Astrocyte (in vitro differentiated cells and primary cell): ENCODE results near the gene IL27RA.

ENCODE experiments used
- CTCF ChIP-seq: IDR thresholded peaks from 2 replicates; pipeline ENCODE4 v1.5.1; 2011; ENCODE audit warnings: low read depth, mild to moderate bottlenecking, inconsistent platforms, low read length, moderate library complexity; ENCODE audit not compliant: insufficient read depth
- EZH2 ChIP-seq: IDR thresholded peaks from 2 replicates; pipeline ENCODE4 v1.6.1; 2012; ENCODE audit warnings: mild to moderate bottlenecking, low read length, inconsistent platforms; ENCODE audit not compliant: insufficient read depth

GRCh38 chr19:14015524-14016035 is 16.0 kb upstream of the IL27RA start:
- TF ChIP-seq EZH2 (no peak), CTCF (no peak)
